COR-L47 (cell line): Measurements from ENCODE around the gene KDM4C.

Experiments
- DNase-seq: peaks from one replicate; lab custom pipeline; 2025; lab: John Stamatoyannopoulos, UW

Gene KDM4C

GRCh38 chr9:7143645-7144200 lies 385.9 kb downstream of the KDM4C start:
- no peak for DNase-seq

GRCh38 chr9:7144265-7145046 lies 386.7 kb downstream of the KDM4C start:
- no peak for DNase-seq

GRCh38 chr9:7145361-7146069 lies 387.7 kb downstream of the KDM4C start:
- no peak for DNase-seq

DNA sequence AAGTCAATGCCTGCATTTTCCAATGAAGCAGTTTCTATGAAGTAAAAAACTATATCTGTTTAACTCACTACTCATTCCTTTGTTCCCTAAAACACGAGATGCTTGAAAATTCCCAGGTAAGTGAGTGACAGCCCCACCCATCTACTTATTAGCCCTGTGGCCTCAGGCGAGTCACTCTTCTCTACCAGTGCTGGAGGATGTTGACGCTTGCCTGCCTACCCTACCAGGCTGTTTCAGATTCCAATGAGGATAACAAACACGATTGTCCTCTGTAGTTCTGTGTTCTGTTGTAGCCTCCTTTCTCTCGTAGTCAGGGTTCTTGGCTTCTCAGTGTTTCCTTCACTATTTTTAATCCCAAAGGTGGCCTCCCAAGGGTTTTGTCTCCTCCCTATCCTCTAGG lies 388.8 kb downstream of the KDM4C start:
- no peak for DNase-seq

DNA sequence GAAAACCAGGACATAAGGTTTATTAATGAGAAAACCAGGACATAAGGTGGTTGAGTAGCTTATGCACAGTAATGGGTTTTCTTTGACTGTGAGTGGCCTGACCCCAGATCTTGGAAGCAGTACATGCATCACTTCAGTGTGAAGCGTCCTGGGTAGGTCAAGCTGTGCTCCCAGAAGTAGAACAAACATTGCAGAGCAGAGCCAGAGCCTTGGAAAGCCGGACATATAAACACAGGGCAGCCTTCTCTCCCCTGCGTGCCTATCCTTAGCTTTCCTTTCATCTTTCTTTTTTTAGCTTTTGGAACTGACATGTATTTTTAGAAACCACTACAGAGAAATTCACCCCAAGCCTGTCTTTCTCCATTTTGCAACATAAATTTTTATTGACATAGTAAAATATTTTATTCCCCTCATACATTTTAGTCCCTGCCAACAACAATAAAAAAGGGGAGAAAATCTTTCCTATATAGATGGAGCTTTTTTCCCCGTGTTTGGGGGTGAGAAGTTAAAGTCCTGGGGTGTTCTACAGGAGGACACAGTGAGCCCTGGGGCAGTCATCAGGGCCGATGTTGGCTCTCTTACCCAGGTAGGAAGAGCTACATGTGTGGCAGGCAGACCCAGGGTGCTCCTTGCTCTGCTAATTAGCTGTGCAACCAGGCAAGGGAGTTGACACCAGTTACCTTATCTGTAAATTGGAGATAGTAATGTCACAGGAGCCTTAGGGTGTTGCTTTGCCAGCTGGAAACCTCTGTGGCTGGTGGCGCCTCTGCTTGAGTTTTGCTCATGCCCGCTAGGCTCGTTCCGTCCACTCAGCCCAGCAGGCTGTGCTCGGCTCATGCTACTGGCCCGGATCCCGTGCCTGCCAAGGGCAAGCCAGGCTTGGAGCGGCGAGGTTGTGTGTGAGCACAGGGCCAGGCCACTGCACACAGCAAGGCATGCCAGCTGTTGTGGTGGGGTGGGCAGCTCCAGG lies 389.6 kb downstream of the KDM4C start:
- no peak for DNase-seq

- no peak for DNase-seq
Measured at GRCh38 chr9:7148243-7148765, 390.5 kb downstream of the KDM4C start.

DNA sequence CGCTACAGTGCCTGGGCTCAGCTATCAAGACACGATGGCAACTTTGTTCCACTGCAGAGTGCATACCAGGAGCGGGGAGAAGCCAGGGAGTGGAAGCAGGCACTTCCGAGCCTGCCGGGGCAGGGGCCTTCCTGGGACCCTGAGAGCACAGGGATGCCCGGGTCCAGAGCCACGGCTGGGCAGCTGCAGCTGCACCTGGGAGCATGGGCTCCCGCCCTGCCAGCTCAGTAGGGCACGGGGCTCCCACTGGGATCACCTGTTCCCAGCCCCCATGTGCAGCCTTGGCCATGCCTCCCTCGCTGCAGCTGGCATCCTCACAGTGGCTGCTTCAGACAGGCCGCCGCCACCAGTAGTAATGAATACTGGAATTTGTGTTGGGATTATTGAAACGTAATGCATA lies 391.5 kb downstream of the KDM4C start:
- DNase-seq = no peak

GRCh38 chr9:7150153-7150890 lies 392.5 kb downstream of the KDM4C start:
- no peak for DNase-seq

- DNase-seq = no peak
Measured at GRCh38 chr9:7153134-7153533, 395.4 kb downstream of the KDM4C start.

GRCh38 chr9:7153566-7153965 lies 395.8 kb downstream of the KDM4C start:
- DNase-seq = no peak

- no peak for DNase-seq
Measured at GRCh38 chr9:7154003-7154619, 396.3 kb downstream of the KDM4C start.

DNA sequence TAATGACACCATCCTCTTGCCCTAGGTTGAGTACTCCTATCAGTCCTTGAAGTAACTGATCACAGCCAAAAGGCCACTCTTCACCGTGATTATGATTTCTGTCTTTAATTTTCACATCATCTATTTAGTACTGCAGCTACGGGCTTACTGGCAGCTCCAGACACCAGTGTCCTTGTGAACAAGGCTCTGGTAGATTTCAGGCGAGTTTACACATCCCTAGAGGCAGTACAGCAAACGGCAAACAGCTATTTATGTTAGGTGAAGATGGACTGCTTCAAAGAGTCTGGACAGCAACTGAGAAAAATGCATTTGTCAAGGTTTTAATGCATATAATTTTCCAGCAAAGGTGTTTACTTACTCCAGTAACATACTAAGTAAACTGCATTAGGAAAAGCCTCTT lies 396.9 kb downstream of the KDM4C start:
- no peak for DNase-seq

GRCh38 chr9:7161469-7161868 lies 403.7 kb downstream of the KDM4C start:
- no peak for DNase-seq

DNA sequence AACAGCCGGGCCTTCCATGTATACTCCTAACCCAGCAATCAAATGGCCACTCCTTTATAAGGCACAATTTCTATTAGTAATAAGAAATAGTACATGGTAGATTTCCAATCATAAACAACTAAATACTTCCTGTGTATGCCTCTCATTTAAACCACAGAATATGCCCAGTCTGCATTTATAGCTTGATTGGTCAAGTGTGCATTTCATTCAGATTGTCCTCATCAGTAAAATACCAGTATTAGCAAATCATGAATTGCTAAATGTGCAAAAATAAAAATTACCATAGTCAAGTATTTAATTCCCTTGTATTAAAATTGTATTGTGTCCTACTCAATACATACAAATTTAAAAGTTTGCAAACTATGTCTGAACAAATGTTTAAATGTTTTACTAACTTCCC lies 406.2 kb downstream of the KDM4C start:
- DNase-seq = no peak

GRCh38 chr9:7164440-7165330 lies 406.9 kb downstream of the KDM4C start:
- no peak for DNase-seq

- DNase-seq = no peak
Measured at GRCh38 chr9:7165331-7165975, 407.7 kb downstream of the KDM4C start.

DNA sequence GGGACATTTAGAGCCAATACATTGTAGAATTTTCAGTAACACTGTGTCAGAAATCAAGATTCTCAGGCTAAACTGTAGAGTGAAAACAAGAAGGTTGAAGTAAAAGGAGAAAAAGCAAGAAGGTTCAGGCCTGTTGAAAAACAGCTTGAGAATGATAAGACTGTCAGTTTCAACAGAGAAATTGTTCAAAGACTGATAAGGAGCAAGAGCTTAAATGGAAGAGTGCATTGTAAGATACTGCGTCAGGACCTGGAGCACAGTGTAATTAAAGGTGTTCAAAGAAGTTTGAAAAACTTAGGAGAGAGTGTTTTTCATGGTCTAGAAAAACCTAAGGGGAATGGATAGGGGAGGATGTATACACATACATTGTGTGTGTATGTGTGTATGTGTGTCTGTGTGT lies 408.3 kb downstream of the KDM4C start:
- no peak for DNase-seq

DNA sequence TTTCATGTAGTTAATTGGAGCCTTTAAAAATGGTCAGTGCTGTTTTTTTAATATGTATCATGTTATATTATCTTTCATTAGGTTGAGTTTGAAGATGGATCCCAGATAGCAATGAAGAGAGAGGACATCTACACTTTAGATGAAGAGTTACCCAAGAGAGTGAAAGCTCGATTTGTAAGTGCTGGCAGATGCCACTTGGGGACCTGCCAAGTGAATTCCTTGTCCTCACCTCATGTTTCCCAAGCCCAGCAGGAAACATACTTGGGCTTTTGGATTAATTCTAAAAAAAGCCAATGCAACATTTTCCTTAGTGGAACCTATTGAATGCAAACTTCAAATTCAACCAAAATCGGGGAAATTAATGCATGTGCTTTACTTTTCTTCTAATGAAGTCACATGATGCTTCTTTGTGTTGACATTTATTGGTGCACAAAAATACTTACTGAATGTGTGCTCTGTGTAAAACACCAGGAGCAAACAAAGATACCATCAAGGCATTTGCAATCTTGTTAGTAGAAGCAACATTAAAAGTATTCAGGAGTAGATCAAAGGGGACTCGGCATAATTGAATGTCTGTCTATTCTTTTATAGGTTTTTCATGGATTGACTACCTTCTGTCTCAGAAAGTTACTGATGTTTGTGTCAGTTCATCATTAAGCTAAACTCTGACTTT lies 412.1 kb downstream of the KDM4C start:
- DNase-seq = no peak
